A549 (cell line): ENCODE results near the gene VPS18. TPM values are rescaled to one million over a fixed set of nuclear protein-coding genes. Genes with fewer than 3 reads are reported as not detected.

ENCODE experiments used
- ATAC-seq, 2 experiments: fragments of 200-7000 bp in 1 of 2; fragments of >200 bp in 1 of 2; cut with Nextera tagmentation in 1 of 2; cut with Tn5 transposase in 1 of 2; 3 replicates each; pipeline versions ENCODE4 v1.8.0 to v1.9.1; 2018 to 2020; ENCODE audit warnings: mild to moderate bottlenecking in 1 of 2, moderate library complexity in 1 of 2
- CTCF ChIA-PET: fragments of 300-600 bp; sonication (Branson Sonifier 250); formaldehyde crosslinking; extraction: SDS; loops from one replicate; lab custom pipeline; 2021; ENCODE audit warnings: antibody characterized with exemption, inconsistent platforms; lab: Yijun Ruan, JAX
- POLR2A ChIA-PET: fragments of 350-600 bp; formaldehyde crosslinking; extraction: SDS; loops from one replicate; lab custom pipeline; 2021; ENCODE audit warnings: antibody characterized with exemption, inconsistent platforms; lab: Yijun Ruan, JAX
- DNase-seq, 2 experiments: peaks; one replicate each; pipeline versions ENCODE4 v3.0.0 to v3.0.0-alpha.2; 2011 to 2016; ENCODE audit warnings: low read depth in 1 of 2, low spot score in 1 of 2
- FAIRE-seq: peaks from 2 replicates; lab custom pipeline; 2011; peaks lifted over from hg19 to GRCh38; lab: Jason Lieb, UNC
- H3K27ac ChIP-seq, 2 experiments: fragments of >200 bp; sonication (Bioruptor Twin); formaldehyde crosslinking; 3 replicates each; pipeline ENCODE4 v1.5.1; 2016 to 2017
- H3K4me1 ChIP-seq: fragments of >200 bp; sonication (Bioruptor Twin); formaldehyde crosslinking; 3 replicates; pipeline ENCODE4 v1.6.1; 2016
- H3K4me2 ChIP-seq: fragments of >200 bp; sonication (Bioruptor Twin); formaldehyde crosslinking; 3 replicates; pipeline ENCODE4 v1.6.1; 2016
- H3K4me3 ChIP-seq: fragments of >200 bp; sonication (Bioruptor Twin); formaldehyde crosslinking; 3 replicates; pipeline ENCODE4 v1.5.1; 2016
- H3K9me3 ChIP-seq: fragments of >200 bp; sonication (Bioruptor Twin); formaldehyde crosslinking; 3 replicates; pipeline ENCODE4 v1.6.1; 2016
- BHLHE40 ChIP-seq: IDR thresholded peaks from 2 replicates; pipeline ENCODE4 v1.6.1; 2012; ENCODE audit warnings: low read depth, low read length, inconsistent platforms
- CHD4 ChIP-seq: fragments of 200-600 bp; sonication (generic); IDR thresholded peaks from 2 replicates; pipeline ENCODE4 v1.6.1; 2016; ENCODE audit warnings: antibody characterized with exemption, mild to moderate bottlenecking, borderline replicate concordance
- EHMT2 ChIP-seq: fragments of 200-600 bp; sonication (generic); IDR thresholded peaks from 2 replicates; pipeline ENCODE4 v1.6.1; 2016; ENCODE audit warnings: antibody characterized with exemption, low read depth, mild to moderate bottlenecking, moderate library complexity
- EP300 ChIP-seq, 2 experiments: fragments of >200 bp; sonication (Bioruptor Twin); formaldehyde crosslinking; IDR thresholded peaks; 2 replicates in 1 of 2; 3 replicates in 1 of 2; pipeline ENCODE4 v1.6.1; 2016 to 2017
- ESRRA ChIP-seq: fragments of 150-350 bp; IDR thresholded peaks from 2 replicates; pipeline ENCODE4 v1.6.1; 2014; ENCODE audit warnings: mild to moderate bottlenecking, low read length, borderline replicate concordance
- FOSB ChIP-seq: fragments of 250-450 bp; sonication (Bioruptor Pico); IDR thresholded peaks from 2 replicates; pipeline ENCODE4 v1.5.0; 2020; ENCODE audit warnings: mild to moderate bottlenecking, moderate library complexity
- FOSL2 ChIP-seq, 2 experiments: fragments of 450-650 bp in 1 of 2; fragments of >200 bp in 1 of 2; sonication (Bioruptor Twin) in 1 of 2; formaldehyde crosslinking; IDR thresholded peaks; 2 replicates each; pipeline versions ENCODE4 v1.5.0 to v1.6.1; 2016 to 2020; ENCODE audit warnings: mild to moderate bottlenecking in 1 of 2, moderate library complexity in 1 of 2
- HEYL ChIP-seq: fragments of 250-450 bp; sonication (Bioruptor Pico); IDR thresholded peaks from 2 replicates; pipeline ENCODE4 v1.8.0; 2021; ENCODE audit warnings: mild to moderate bottlenecking, moderate library complexity
- HOXA7 ChIP-seq: fragments of 250-450 bp; sonication (Bioruptor Pico); IDR thresholded peaks from 2 replicates; pipeline ENCODE4 v1.5.0; 2020; ENCODE audit warnings: mild to moderate bottlenecking, moderate library complexity
- JUNB ChIP-seq: fragments of >200 bp; sonication (Bioruptor Twin); formaldehyde crosslinking; IDR thresholded peaks from 2 replicates; pipeline ENCODE4 v1.6.1; 2016
- MAFK ChIP-seq: fragments of 450-650 bp; IDR thresholded peaks from 2 replicates; pipeline ENCODE4 v1.6.1; 2014; ENCODE audit not compliant: partially characterized antibody
- PHF8 ChIP-seq: fragments of 200-600 bp; sonication (generic); IDR thresholded peaks from 2 replicates; pipeline ENCODE4 v1.6.1; 2016; ENCODE audit warnings: low read depth, mild to moderate bottlenecking, antibody characterized with exemption, moderate library complexity, borderline replicate concordance
- SMC3 ChIP-seq: fragments of >200 bp; sonication (Bioruptor Twin); formaldehyde crosslinking; IDR thresholded peaks from 3 replicates; pipeline ENCODE4 v1.6.1; 2018; ENCODE audit warnings: inconsistent platforms
- SREBF2 ChIP-seq: fragments of 450-650 bp; IDR thresholded peaks from 2 replicates; pipeline ENCODE4 v1.6.1; 2014; ENCODE audit warnings: mild to moderate bottlenecking, moderate library complexity
- TFCP2L1 ChIP-seq: fragments of 250-450 bp; sonication (Bioruptor Pico); IDR thresholded peaks from 2 replicates; pipeline ENCODE4 v1.5.0; 2021; ENCODE audit warnings: mild to moderate bottlenecking
- ZNF302 ChIP-seq: fragments of 250-450 bp; sonication (Bioruptor Pico); IDR thresholded peaks from 2 replicates; pipeline ENCODE4 v1.9.0; 2021; ENCODE audit warnings: inconsistent platforms, mild to moderate bottlenecking, moderate library complexity
- WGBS: methylation state at CpG from one replicate; pipeline ENCODE4 v1.1.6; 2017; ENCODE audit errors: missing lambda C conversion rate; 5-methylcytosine and 5-hydroxymethylcytosine counted together
- polyA plus RNA-seq, 4 experiments: library from polyadenylated mRNA; depleted of rRNA in 3 of 4; stranded (reverse); fragments of >200 nt; fragmentation: RNase III in 1 of 4; extraction: RNeasy Plus Mini Kit Qiagen cat#74134 plus additional on column Dnase treatment in 1 of 4; gene quantifications; 2 replicates in 3 of 4; 3 replicates in 1 of 4; pipeline ENCODE4 v1.2.3, GENCODE V29; 2011 to 2017
- TF ChIP-seq, protein P1 (sequence below): fragments of 250-450 bp; sonication (Bioruptor Pico); IDR thresholded peaks from 2 replicates; pipeline ENCODE4 v1.5.0; 2021; ENCODE audit warnings: mild to moderate bottlenecking, moderate library complexity, borderline replicate concordance
- TF ChIP-seq, protein P2 (sequence below): fragments of 150-350 bp; IDR thresholded peaks from 2 replicates; pipeline ENCODE4 v1.6.1; 2014; ENCODE audit warnings: low read depth, mild to moderate bottlenecking, low read length
- TF ChIP-seq, protein P3 (sequence below): IDR thresholded peaks from 2 replicates; pipeline ENCODE4 v1.6.1; 2012
- TF ChIP-seq, protein P4 (sequence below): IDR thresholded peaks from 2 replicates; pipeline ENCODE4 v1.6.1; 2012
- TF ChIP-seq, protein P5 (sequence below): fragments of 250-450 bp; sonication (Bioruptor Pico); IDR thresholded peaks from 2 replicates; pipeline ENCODE4 v1.5.0; 2020; ENCODE audit warnings: low read depth, mild to moderate bottlenecking, moderate library complexity

Gene VPS18
- polyA plus RNA-seq, 2 of the 4 experiments (the other 2 are of a cell fraction), result 9.0 to 15.2 TPM

DNA sequence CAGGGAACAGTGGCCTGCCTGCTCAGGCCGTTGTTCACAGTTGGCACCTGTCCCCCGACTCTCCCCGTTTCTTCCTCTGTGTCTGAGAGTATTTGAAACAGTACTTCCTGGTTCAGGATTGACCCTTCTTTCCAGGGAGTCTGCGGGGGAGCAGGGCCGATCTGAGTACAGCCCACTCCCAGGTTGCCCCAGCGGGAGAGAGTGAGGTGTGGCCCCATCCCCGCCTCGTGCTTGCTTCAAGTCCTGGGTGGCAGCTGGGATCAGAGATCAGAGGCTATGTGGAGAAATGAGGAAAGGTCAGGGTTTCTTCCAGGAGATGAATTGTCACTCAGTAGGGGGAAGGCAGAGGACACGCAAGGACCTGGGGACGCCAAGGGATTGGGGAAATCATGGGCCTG, 28.4 kb downstream of the VPS18 start:
- no peak overlapping the region for H3K27ac ChIP-seq
- H3K9me3 ChIP-seq, result no peaks in the 10 kb centered on the region
- CTCF ChIA-PET, result interaction anchor here (0.6 to 2.2 kb wide), 4 partner anchors 11 to 273 kb away, joined by 3 to 10 read pairs (median 7); no protein-coding TSS in a partner anchor
- FAIRE-seq (no peak), DNase-seq (no peak), ATAC-seq (no peak)
- no peaks in the 10 kb centered on the region for H3K4me1 ChIP-seq
- WGBS, result 67% methylated on average over 9 of the region's 10 CpGs
- POLR2A ChIA-PET, result no interaction called here
- TF ChIP-seq PHF8 (no peak), FOSL2 (IDR thresholded peaks at IDR 0.05) (no peak), FOSL2 (CRISPR knock-in tag; IDR thresholded peaks at IDR 0.05) (no peak)
- H3K4me2 ChIP-seq, result no peak overlapping the region
- no peak overlapping the region for H3K4me3 ChIP-seq

DNA sequence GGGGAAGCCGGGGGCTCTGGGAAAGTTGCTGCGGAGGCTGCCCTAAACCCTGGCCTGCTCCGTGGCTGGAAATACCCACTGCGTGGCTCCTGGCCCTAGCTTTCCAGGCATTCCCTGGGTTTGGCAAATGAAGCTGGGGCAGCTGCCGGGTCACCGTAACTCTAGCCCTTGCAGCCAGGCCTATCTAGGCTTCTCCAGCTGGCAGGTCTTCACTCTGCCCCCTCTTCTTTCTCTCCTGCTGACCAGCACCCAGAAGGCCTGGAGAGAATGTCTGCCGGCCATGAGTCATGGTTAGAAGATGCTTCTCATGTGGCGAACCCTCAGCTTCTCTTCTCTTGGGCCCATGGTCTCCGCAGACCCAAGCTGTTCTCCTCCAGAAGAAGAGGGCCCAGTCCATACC, 29.3 kb downstream of the VPS18 start:
- CTCF ChIA-PET, result interaction anchor here (1.3 to 2.8 kb wide), 3 partner anchors 18 to 261 kb away, joined by 4 to 13 read pairs (median 12); no protein-coding TSS in a partner anchor
- Histone ChIP-seq H3K4me3 (no peak overlapping the region), H3K4me1 (0 out of 3 replicates have a peak, but pooled peaks cover 2% of the 10 kb centered on the region), H3K4me2 (no peak overlapping the region), H3K9me3 (no peaks in the 10 kb centered on the region), H3K27ac (no peak overlapping the region)
- DNase-seq, result no peak
- TF ChIP-seq HOXA7 (CRISPR knock-in tag), result no peak
- TF ChIP-seq, protein P1, sequence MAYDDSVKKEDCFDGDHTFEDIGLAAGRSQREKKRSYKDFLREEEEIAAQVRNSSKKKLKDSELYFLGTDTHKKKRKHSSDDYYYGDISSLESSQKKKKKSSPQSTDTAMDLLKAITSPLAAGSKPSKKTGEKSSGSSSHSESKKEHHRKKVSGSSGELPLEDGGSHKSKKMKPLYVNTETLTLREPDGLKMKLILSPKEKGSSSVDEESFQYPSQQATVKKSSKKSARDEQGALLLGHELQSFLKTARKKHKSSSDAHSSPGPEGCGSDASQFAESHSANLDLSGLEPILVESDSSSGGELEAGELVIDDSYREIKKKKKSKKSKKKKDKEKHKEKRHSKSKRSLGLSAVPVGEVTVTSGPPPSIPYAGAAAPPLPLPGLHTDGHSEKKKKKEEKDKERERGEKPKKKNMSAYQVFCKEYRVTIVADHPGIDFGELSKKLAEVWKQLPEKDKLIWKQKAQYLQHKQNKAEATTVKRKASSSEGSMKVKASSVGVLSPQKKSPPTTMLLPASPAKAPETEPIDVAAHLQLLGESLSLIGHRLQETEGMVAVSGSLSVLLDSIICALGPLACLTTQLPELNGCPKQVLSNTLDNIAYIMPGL, result no peak
- WGBS, result 100% methylated on average over 2 of the region's 9 CpGs
- POLR2A ChIA-PET, result no interaction called here
- ATAC-seq, result no peak
- no peak for FAIRE-seq

DNA sequence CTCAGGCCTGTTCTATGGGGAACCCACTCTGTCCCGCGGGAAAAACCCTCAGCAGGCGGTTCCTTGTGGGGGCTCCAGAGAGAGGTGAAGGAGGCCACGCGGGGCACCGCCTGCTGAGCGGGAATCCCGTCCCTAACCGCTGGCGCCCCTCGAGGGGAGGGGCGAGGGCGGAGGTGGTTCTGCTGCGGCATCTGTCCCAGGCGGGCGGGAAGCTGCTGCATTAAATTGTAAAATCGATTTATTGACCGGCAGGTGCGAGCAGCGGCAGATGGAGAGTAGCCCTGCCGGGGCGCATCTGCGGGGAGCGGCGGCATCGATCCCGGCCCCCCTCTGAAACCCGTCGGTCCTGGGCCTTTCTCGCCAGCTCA, 31.2 kb downstream of the VPS18 start:
- FAIRE-seq (no peak), DNase-seq (no peak), ATAC-seq (no peak)
- WGBS, result 91% methylated on average over 26 of the region's 30 CpGs
- CTCF ChIA-PET, result interaction anchor here (0.7 to 2.8 kb wide), 3 partner anchors 16 to 143 kb away, joined by 3 to 12 read pairs (median 3); no protein-coding TSS in a partner anchor
- Histone ChIP-seq H3K4me3 (no peak overlapping the region), H3K4me2 (no peak overlapping the region)
- POLR2A ChIA-PET, result no interaction called here
- TF ChIP-seq EHMT2 (no peak), CHD4 (no peak), SREBF2 (no peak), MAFK (no peak), HEYL (CRISPR knock-in tag) (no peak), SMC3 (no peak), ESRRA (no peak), ZNF302 (CRISPR knock-in tag) (no peak), JUNB (no peak), PHF8 (no peak), BHLHE40 (no peak), EP300 (IDR thresholded peaks at IDR 0.05) (no peak), TFCP2L1 (CRISPR knock-in tag) (no peak), FOSB (no peak)
- TF ChIP-seq, protein P2, sequence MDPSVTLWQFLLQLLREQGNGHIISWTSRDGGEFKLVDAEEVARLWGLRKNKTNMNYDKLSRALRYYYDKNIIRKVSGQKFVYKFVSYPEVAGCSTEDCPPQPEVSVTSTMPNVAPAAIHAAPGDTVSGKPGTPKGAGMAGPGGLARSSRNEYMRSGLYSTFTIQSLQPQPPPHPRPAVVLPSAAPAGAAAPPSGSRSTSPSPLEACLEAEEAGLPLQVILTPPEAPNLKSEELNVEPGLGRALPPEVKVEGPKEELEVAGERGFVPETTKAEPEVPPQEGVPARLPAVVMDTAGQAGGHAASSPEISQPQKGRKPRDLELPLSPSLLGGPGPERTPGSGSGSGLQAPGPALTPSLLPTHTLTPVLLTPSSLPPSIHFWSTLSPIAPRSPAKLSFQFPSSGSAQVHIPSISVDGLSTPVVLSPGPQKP, result no peak
- TF ChIP-seq, protein P3, sequence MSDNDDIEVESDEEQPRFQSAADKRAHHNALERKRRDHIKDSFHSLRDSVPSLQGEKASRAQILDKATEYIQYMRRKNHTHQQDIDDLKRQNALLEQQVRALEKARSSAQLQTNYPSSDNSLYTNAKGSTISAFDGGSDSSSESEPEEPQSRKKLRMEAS, result no peak
- TF ChIP-seq, protein P4, sequence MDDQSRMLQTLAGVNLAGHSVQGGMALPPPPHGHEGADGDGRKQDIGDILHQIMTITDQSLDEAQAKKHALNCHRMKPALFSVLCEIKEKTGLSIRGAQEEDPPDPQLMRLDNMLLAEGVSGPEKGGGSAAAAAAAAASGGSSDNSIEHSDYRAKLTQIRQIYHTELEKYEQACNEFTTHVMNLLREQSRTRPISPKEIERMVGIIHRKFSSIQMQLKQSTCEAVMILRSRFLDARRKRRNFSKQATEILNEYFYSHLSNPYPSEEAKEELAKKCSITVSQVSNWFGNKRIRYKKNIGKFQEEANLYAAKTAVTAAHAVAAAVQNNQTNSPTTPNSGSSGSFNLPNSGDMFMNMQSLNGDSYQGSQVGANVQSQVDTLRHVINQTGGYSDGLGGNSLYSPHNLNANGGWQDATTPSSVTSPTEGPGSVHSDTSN, result no peak
- TF ChIP-seq, protein P5, sequence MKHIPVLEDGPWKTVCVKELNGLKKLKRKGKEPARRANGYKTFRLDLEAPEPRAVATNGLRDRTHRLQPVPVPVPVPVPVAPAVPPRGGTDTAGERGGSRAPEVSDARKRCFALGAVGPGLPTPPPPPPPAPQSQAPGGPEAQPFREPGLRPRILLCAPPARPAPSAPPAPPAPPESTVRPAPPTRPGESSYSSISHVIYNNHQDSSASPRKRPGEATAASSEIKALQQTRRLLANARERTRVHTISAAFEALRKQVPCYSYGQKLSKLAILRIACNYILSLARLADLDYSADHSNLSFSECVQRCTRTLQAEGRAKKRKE (CRISPR knock-in tag), result no peak
- TF ChIP-seq, all 56 proteins: peak for 0
- Histone ChIP-seq H3K27ac (no peak overlapping the region), H3K9me3 (no peaks in the 10 kb centered on the region), H3K4me1 (0 out of 3 replicates have a peak, but pooled peaks cover 6% of the 10 kb centered on the region)
